Stimulated activated CD8-positive, alpha-beta memory T cell treated with anti-CD3 and anti-CD28 coated beads, Interleukin-2, amount 100 ng/mL, for 1 hour (primary cell): ENCODE data around the gene IPO9.
"Not testable (repeated sequence)": the region's sequence is repeated elsewhere in the genome, so short reads cannot be mapped to it uniquely, and the experiment has no call there.

Experiments used
- DNase-seq, 2 donors: peaks; one replicate each; pipeline ENCODE4 v3.0.0-alpha.2; 2020; ENCODE audit warnings: low read depth in 2 of 2

The IPO9 gene

GRCh38 chr1:201888282-201889089 is 59.5 kb downstream of the IPO9 start, which contains the start of gene SHISA4:
Gene SHISA4, plus strand, starts transcription at chr1:201888898. Its CDS starts 97 bp downstream, at chr1:201888995.
- DNase-seq: no peak

GRCh38 chr1:201889090-201889968 is 60.4 kb downstream of the IPO9 start:
- no peak for DNase-seq

GRCh38 chr1:201890223-201890622 is 61.3 kb downstream of the IPO9 start:
- DNase-seq: no peak

- DNase-seq: no peak
Observed at GRCh38 chr1:201890806-201891450, 62.0 kb downstream of the IPO9 start.

- no peak for DNase-seq
Observed at GRCh38 chr1:201891451-201892045, 62.6 kb downstream of the IPO9 start.

GRCh38 chr1:201892211-201892610 is 63.3 kb downstream of the IPO9 start:
- no peak for DNase-seq

GRCh38 chr1:201893431-201893830 is 64.5 kb downstream of the IPO9 start:
- no peak for DNase-seq

GRCh38 chr1:201894343-201895119 is 65.6 kb downstream of the IPO9 start:
- DNase-seq: no peak

- DNase-seq: no peak
Observed at GRCh38 chr1:201895120-201895665, 66.2 kb downstream of the IPO9 start.

GRCh38 chr1:201895913-201896807 is 67.2 kb downstream of the IPO9 start:
- DNase-seq: peak; percentile 62 to 65

- DNase-seq: no peak
Observed at GRCh38 chr1:201896951-201897391, 68.0 kb downstream of the IPO9 start.

- DNase-seq: no peak
Observed at GRCh38 chr1:201898240-201898894, 69.4 kb downstream of the IPO9 start.

- no peak for DNase-seq
Observed at GRCh38 chr1:201898992-201899391, 70.0 kb downstream of the IPO9 start.

GRCh38 chr1:201899683-201900429 is 70.9 kb downstream of the IPO9 start:
- DNase-seq: no peak

- no peak for DNase-seq
Observed at GRCh38 chr1:201900476-201900875, 71.5 kb downstream of the IPO9 start.

GRCh38 chr1:201901036-201901435 is 72.1 kb downstream of the IPO9 start:
- not testable (repeated sequence) for DNase-seq

- no peak for DNase-seq
Observed at GRCh38 chr1:201902198-201902597, 73.2 kb downstream of the IPO9 start.

GRCh38 chr1:201903135-201903534 is 74.2 kb downstream of the IPO9 start:
- no peak for DNase-seq
